Measurements from ENCODE around the gene ZNF740. TPM values are rescaled to one million over a fixed set of nuclear protein-coding genes. Genes with fewer than 3 reads are reported as not detected.

The ZNF740 gene
- polyA plus RNA-seq, 1 donor (not counting 4 experiments of a cell fraction or from before 2014, with no cell fraction given): 11.8 TPM

GRCh38 chr12:53152390-53152789 is 28.1 kb upstream of the ZNF740 start:
- Histone ChIP-seq H2AFZ (ENCODE audit: control insufficient read depth, low read length) (no peak overlapping the region), H3K9ac (ENCODE audit: control insufficient read depth, extremely low read depth, insufficient read depth, low read length) (no peak overlapping the region), H3K27ac (ENCODE audit: control insufficient read depth, insufficient read depth, low read length) (no peak overlapping the region), H3K9me1 (ENCODE audit: control insufficient read depth, extremely low read depth, insufficient read depth, low read length) (no peaks in the 10 kb centered on the region), H3K4me2 (ENCODE audit: control insufficient read depth, extremely low read depth, insufficient read depth, low read depth, low read length) (no peak overlapping the region), H3K9me3 (ENCODE audit: control insufficient read depth, low read depth, low read length) (no peaks in the 10 kb centered on the region), H3K36me3 (ENCODE audit: control insufficient read depth in 2 of 2, extremely low read depth in 1 of 2, insufficient read depth in 2 of 2, low read length in 2 of 2) (no peaks in the 10 kb centered on the region), H3K4me1 (ENCODE audit: control insufficient read depth, extremely low read depth, insufficient read depth, low read length) (no peaks in the 10 kb centered on the region), H3K4me3 (ENCODE audit: control insufficient read depth in 2 of 3, extremely low read depth in 1 of 3, insufficient read depth in 2 of 3, low read depth in 1 of 3, low read length in 3 of 3) (no peak overlapping the region), H3K27me3 (ENCODE audit: control insufficient read depth, extremely low read depth, insufficient read depth, low read length) (no peaks in the 10 kb centered on the region), H4K20me1 (ENCODE audit: control insufficient read depth, extremely low read depth, insufficient read depth, low read length) (no peaks in the 10 kb centered on the region), H3K79me2 (ENCODE audit: control insufficient read depth, insufficient read depth, low read length) (no peaks in the 10 kb centered on the region)
- DNase-seq (ENCODE audit: low read depth, low spot score) (no peak), FAIRE-seq (no peak)
- dilution Hi-C loops (cut with MboI; ENCODE audit: extremely low pct_ligation_motif_present, low sequenced_read_pairs): no loop called here
- TF ChIP-seq EZH2 (IDR thresholded peaks at IDR 0.05; ENCODE audit: low read length) (no peak), CTCF (optimal IDR thresholded peaks at IDR 0.05 in 1 of 3, IDR thresholded peaks at IDR 0.05 in 1 of 3, conservative IDR thresholded peaks at IDR 0.05 in 1 of 3; ENCODE audit: extremely low read depth in 1 of 3, insufficient read depth in 2 of 3, low read length in 3 of 3) (no peak)

GRCh38 chr12:53159195-53159839 is 21.2 kb upstream of the ZNF740 start:
- peak; percentile 50 for DNase-seq (ENCODE audit: low read depth, low spot score)
- H3K9me1 ChIP-seq (ENCODE audit: control insufficient read depth, extremely low read depth, insufficient read depth, low read length): no peaks in the 10 kb centered on the region
- H3K9ac ChIP-seq (ENCODE audit: control insufficient read depth, extremely low read depth, insufficient read depth, low read length): no peak overlapping the region
- H3K27ac ChIP-seq (ENCODE audit: control insufficient read depth, insufficient read depth, low read length): no peak overlapping the region
- TF ChIP-seq EZH2 (IDR thresholded peaks at IDR 0.05; ENCODE audit: low read length) (no peak), CTCF (optimal IDR thresholded peaks at IDR 0.05 in 1 of 3, IDR thresholded peaks at IDR 0.05 in 1 of 3, conservative IDR thresholded peaks at IDR 0.05 in 1 of 3; ENCODE audit: extremely low read depth in 1 of 3, insufficient read depth in 2 of 3, low read length in 3 of 3) (peak; percentile 99 to 100 (median 100))
- no peaks in the 10 kb centered on the region for H4K20me1 ChIP-seq (ENCODE audit: control insufficient read depth, extremely low read depth, insufficient read depth, low read length)
- H3K36me3 ChIP-seq (ENCODE audit: control insufficient read depth in 2 of 2, extremely low read depth in 1 of 2, insufficient read depth in 2 of 2, low read length in 2 of 2): peaks cover 0 to 3% of the 10 kb centered on the region in 2 experiments
- no peaks in the 10 kb centered on the region for H3K9me3 ChIP-seq (ENCODE audit: control insufficient read depth, low read depth, low read length)
- no peaks in the 10 kb centered on the region for H3K27me3 ChIP-seq (ENCODE audit: control insufficient read depth, extremely low read depth, insufficient read depth, low read length)
- H3K4me3 ChIP-seq (ENCODE audit: control insufficient read depth in 2 of 3, extremely low read depth in 1 of 3, insufficient read depth in 2 of 3, low read depth in 1 of 3, low read length in 3 of 3): no peak overlapping the region
- peak; percentile 90 for FAIRE-seq
- no peaks in the 10 kb centered on the region for H3K4me1 ChIP-seq (ENCODE audit: control insufficient read depth, extremely low read depth, insufficient read depth, low read length)
- peak overlapping the region; percentile 4 for H2AFZ ChIP-seq (ENCODE audit: control insufficient read depth, low read length)
- no peaks in the 10 kb centered on the region for H3K79me2 ChIP-seq (ENCODE audit: control insufficient read depth, insufficient read depth, low read length)
- dilution Hi-C loops (cut with MboI; ENCODE audit: extremely low pct_ligation_motif_present, low sequenced_read_pairs): no loop called here
- H3K4me2 ChIP-seq (ENCODE audit: control insufficient read depth, extremely low read depth, insufficient read depth, low read depth, low read length): no peak overlapping the region
